ENCODE results near the gene SLC6A3.
"Not testable (repeated sequence)": the region's sequence is repeated elsewhere in the genome, so short reads cannot be mapped to it uniquely, and the experiment has no call there.

Gene SLC6A3

DNA sequence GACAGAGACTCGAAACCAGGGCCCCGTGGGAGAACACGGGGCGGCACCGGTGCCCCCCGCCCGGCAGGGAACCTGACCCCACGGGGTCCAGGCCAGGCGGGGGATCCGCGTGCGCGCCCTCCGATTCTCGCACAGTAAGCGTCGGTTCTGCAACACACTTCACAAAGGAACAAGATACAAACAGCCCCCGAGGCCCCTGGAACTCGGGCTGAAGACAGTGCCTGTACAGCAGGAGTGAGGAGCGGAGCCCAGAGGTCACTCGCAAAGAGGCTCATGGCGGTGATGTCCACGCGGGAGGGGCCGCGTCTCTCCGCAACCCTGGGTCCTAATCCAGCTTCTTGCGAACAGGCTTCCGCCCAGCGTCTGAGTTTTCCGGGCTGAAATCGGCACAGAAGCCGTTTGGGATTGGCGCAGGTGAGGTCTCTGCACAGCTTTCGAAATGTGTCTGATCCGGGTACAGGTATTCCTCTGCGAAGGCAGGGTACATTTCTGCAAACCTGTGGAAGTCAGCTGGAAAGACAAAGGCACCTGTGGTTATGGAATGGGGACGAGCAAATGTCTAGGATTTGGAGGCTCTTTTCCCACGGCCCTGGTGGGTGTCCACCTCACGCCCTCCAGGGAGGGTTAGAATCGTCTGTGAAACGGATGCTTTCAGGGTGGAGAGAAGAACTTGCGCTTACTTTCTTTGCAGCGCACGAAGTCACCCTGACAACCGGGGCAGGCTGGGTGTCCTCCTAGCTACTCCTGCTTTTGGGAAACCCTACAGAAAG lies 18.3 kb upstream of the SLC6A3 start:
- Histone ChIP-seq H3K4me1 (ENCODE audit: insufficient read depth, low read length) (no peaks in the 10 kb centered on the region), H3K9ac (ENCODE audit: low read depth, low read length) (no peak overlapping the region), H3K9me3 (ENCODE audit: control insufficient read depth, insufficient read depth, low read length) (no peaks in the 10 kb centered on the region; the same call in 1 of the 2 replicates), H3K36me3 (ENCODE audit: insufficient read depth, low read length) (peaks cover 33% of the 10 kb centered on the region)

DNA sequence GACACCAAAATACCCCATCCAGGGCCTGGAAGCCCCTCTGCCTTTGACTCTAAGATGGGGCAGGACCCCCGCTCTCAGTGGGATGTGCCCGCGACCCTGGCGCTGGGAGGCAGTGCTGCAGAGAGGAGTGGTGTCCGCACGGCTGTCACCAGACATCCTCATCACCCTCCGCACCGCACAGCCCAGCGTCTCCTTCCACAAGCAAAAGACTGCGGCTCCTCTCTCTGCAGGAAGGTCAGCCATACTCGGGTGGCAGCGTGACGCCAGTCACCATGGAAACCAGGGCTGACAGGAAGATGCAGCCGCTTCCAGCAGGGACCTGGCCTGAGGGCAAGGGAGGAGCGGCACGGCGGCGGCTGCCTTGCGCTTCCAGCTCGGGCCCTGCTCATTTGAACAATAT lies 17.1 kb upstream of the SLC6A3 start:
- peaks cover 2% of the 10 kb centered on the region; the same call in 1 of the 2 replicates for H3K9me3 ChIP-seq (ENCODE audit: control insufficient read depth, insufficient read depth, low read length)
- H3K9ac ChIP-seq (ENCODE audit: low read depth, low read length) = no peak overlapping the region
- peaks cover 39% of the 10 kb centered on the region for H3K36me3 ChIP-seq (ENCODE audit: insufficient read depth, low read length)
- H3K4me1 ChIP-seq (ENCODE audit: insufficient read depth, low read length) = no peaks in the 10 kb centered on the region

DNA sequence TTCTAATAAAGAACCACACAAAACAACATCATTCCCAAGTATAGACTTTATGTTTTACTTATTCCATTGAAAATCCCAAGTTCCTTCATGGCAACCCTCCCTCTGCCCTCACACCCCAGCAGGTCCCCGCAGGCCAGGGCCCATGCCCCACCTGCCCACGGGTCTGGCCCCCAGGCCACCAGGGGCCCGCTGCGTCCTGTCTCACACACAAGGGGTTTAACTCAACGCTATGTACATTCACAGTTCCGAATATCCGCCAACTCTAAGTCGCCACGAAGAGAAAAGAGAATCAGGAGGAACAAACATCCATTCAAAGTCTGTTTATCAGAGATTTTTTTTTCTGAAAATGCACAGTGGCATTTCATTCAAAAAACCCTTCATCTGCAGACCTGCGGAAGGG lies 16.2 kb upstream of the SLC6A3 start:
- peaks cover 2% of the 10 kb centered on the region; the same call in 1 of the 2 replicates for H3K9me3 ChIP-seq (ENCODE audit: control insufficient read depth, insufficient read depth, low read length)
- H3K36me3 ChIP-seq (ENCODE audit: insufficient read depth, low read length) = peaks cover 42% of the 10 kb centered on the region
- no peaks in the 10 kb centered on the region for H3K4me1 ChIP-seq (ENCODE audit: insufficient read depth, low read length)
- no peak overlapping the region for H3K9ac ChIP-seq (ENCODE audit: low read depth, low read length)

DNA sequence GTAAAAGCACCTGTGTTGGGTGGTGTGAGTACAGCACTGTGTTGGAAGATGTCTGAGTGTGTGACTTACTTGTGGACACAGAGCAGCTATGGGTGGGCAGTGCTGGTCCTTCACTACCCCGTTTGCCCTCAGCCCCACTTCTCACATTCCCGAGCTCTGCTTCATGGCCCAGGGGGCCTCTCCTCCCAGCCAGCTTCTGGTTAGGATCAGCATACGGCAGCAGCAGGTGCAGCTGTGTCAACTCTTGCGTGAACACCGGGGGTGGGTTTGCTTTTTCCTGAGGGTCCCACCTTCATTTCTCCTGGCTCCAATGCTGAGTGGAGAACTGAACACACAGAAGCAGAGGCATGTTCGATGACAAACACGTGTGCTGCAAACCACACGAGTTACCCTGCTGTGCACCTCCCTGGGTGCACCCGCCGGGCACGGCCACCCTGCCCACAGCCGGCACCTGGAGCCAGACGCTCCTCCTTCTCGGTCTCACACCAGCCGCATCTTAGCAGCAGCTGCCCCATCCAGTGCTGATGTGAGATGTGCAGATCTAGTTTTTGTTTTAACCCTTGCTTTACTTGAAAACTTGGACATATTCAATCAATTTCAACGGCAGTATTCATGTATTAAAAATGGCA lies 14.9 kb upstream of the SLC6A3 start:
- H3K9ac ChIP-seq (ENCODE audit: low read depth, low read length) = no peak overlapping the region
- H3K4me1 ChIP-seq (ENCODE audit: insufficient read depth, low read length) = no peaks in the 10 kb centered on the region
- peaks cover 6% of the 10 kb centered on the region for H3K9me3 ChIP-seq (ENCODE audit: control insufficient read depth, insufficient read depth, low read length)
- H3K36me3 ChIP-seq (ENCODE audit: insufficient read depth, low read length) = peaks cover 42% of the 10 kb centered on the region

DNA sequence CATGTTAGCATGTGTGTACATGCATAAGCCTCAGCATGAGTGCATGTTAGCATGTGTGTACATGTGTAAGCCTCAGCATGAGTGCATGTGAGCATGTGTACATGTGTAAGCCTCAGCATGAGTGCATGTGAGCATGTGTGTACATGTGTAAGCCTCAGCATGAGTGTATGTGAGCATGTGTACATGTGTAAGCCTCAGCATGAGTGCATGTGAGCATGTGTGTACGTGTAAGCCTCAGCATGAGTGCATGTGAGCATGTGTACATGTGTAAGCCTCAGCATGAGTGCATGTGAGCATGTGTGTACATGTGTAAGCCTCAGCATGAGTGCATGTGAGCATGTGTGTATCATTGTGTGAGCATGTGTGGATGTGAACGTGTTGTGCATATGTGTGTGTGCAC lies 14.2 kb upstream of the SLC6A3 start:
- not testable (repeated sequence) for H3K9ac ChIP-seq (ENCODE audit: low read depth, low read length); H3K9me3 ChIP-seq (ENCODE audit: control insufficient read depth, insufficient read depth, low read length); H3K4me1 ChIP-seq (ENCODE audit: insufficient read depth, low read length)
- peaks cover 37% of the 10 kb centered on the region for H3K36me3 ChIP-seq (ENCODE audit: insufficient read depth, low read length)

DNA sequence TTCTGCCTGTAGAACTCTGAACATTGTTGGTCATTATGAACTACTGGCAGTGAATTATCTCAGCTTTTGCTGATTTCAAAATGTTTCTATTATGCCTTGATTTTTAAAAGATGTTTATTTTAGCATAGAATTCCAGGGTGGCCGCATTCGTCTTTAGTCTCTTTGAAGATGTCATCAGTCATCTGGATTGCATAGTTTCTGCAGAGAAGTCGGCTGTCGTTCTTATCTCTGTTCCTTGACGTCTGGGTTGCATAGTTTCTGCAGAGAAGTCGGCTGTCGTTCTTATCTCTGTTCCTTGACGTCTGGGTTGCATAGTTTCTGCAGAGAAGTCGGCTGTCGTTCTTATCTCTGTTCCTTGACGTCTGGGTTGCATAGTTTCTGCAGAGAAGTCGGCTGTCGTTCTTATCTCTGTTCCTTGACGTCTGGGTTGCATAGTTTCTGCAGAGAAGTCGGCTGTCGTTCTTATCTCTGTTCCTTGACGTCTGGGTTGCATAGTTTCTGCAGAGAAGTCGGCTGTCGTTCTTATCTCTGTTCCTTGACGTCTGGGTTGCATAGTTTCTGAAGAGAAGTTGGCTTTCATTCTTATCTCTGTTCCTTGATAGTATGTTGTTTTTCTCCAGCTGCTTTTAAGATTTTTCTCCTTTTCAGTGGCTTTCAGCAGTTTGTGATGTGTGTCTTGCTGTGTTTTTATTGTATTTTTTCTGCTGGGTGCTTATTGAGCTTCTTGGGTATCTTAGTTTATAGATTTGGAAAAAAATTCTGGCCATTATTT lies 11.1 kb upstream of the SLC6A3 start:
- not testable (repeated sequence) for H3K4me1 ChIP-seq (ENCODE audit: insufficient read depth, low read length)
- H3K9me3 ChIP-seq (ENCODE audit: control insufficient read depth, insufficient read depth, low read length) = peaks cover 17% of the 10 kb centered on the region

DNA sequence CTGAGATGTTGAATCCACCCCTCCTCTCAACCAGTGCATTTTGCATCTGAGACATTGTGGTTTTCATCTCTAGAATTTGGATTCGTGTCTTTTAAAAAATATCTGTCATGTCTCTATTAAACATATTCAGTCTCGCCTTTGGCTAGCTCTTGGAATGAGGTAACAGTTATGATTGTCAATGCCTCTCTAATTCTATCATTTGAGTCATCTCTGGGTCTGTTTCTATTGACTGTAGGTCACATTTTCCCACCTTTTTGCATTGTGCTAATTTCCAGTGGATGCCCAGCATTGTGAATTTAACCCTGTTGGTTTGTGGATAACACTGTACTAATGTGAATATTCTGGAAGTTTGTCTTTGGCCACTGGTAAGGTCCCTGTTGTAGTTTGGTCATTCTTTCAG lies 8.4 kb upstream of the SLC6A3 start:
- Histone ChIP-seq H3K4me1 (ENCODE audit: insufficient read depth, low read length) (no peaks in the 10 kb centered on the region), H3K36me3 (ENCODE audit: insufficient read depth, low read length) (peaks cover 9% of the 10 kb centered on the region; the same call in 1 of the 2 replicates), H3K9ac (ENCODE audit: low read depth, low read length) (no peak overlapping the region), H3K9me3 (ENCODE audit: control insufficient read depth, insufficient read depth, low read length) (peaks cover 17% of the 10 kb centered on the region)

More for the DNA sequence above, 11.1 kb upstream of the SLC6A3 start:
- not testable (repeated sequence) for H3K9ac ChIP-seq (ENCODE audit: low read depth, low read length)
- peaks cover 20% of the 10 kb centered on the region; the same call in 1 of the 2 replicates for H3K36me3 ChIP-seq (ENCODE audit: insufficient read depth, low read length)

DNA sequence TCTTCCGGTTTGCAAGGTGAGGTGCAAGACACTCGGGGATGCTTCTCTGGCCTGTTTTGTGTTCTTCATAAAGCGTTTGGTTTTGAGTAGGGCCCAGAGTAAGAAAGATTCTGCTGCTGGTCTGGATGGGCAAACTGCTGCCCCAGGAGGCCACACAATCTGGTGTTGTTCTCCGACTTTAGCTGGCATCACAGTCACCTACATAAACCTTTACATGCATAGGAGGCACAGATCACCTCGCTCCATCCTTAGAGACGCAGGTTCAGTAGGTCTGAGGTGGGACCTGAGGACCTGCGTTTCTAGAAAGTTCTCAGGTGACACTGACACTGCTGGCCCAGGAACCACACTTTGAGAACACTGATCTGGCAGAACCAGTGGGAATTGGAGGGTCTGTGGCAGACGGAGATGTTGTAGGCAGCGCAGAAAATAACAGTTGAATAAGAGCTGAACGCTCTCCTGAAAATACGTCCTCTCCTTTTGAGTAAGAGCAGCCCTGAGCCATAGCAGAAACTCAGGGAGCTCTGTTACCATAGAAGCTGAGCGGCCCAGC lies 3.9 kb upstream of the SLC6A3 start:
- no peaks in the 10 kb centered on the region for H3K36me3 ChIP-seq (ENCODE audit: insufficient read depth, low read length)
- H3K9me3 ChIP-seq (ENCODE audit: control insufficient read depth, insufficient read depth, low read length) = peaks cover 11% of the 10 kb centered on the region
- no peaks in the 10 kb centered on the region for H3K4me1 ChIP-seq (ENCODE audit: insufficient read depth, low read length)
- H3K9ac ChIP-seq (ENCODE audit: low read depth, low read length) = no peak overlapping the region

DNA sequence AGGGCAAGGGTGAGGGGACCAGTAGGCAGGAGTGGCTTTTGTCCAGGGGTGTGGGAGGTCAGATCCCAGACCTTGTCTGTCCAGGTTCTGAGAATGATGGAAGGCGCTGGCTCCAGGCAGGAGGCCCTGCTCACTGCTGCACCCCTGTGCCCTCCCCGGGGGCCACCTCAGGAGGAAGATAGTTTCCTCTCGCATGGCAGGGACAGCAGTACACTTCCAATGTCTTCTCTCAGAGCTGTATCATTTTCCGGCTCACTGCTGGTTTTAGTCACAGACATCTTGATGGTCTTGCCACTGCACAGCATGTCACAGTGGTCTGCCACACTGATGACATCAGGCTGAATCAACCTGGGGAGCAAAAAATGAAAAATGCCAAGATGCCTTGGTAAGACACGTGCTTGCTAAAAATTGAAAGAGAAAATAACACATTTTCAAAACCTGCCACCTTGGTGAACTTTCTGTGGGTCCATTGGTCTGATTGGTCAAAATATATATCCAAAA lies 3.3 kb upstream of the SLC6A3 start:
- no peaks in the 10 kb centered on the region for H3K4me1 ChIP-seq (ENCODE audit: insufficient read depth, low read length)
- no peaks in the 10 kb centered on the region for H3K36me3 ChIP-seq (ENCODE audit: insufficient read depth, low read length)
- peaks cover 6% of the 10 kb centered on the region; the same call in 1 of the 2 replicates for H3K9me3 ChIP-seq (ENCODE audit: control insufficient read depth, insufficient read depth, low read length)
- H3K9ac ChIP-seq (ENCODE audit: low read depth, low read length) = no peak overlapping the region

DNA sequence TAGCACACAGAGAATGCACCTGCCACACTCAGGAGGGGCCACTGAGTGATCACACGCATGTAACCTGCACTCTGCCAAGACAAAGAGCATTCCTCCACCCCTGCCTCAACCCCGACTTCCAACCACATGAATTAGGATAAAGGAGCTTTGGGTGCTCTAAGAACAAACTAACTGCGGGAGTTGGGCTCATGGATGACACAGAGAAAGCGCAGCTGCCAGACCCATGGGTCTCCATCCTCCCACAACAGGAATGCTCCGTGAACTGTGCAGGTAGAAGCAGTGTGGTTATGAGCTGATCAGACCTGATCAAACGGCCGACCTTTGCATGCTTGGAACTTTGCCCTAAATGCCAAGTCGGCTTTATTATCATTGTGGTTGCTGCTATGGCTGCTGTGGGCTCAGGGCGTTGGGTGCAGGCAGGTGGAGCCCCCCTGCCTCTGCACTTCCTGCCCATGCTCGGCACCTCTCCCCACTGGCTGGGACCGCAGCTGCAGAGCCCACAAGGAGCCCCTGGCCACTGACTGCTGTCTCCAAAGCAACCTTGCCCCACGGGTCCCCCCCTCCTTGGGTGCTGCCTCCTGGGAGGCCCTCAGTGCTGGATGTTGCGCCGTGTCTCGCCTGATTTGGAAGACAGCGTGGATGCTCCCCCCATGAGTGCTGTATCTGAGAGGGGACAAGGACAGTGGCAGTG lies 2.6 kb upstream of the SLC6A3 start:
- Histone ChIP-seq H3K9me3 (ENCODE audit: control insufficient read depth, insufficient read depth, low read length) (no peaks in the 10 kb centered on the region; the same call in 1 of the 2 replicates), H3K9ac (ENCODE audit: low read depth, low read length) (no peak overlapping the region), H3K4me1 (ENCODE audit: insufficient read depth, low read length) (no peaks in the 10 kb centered on the region), H3K36me3 (ENCODE audit: insufficient read depth, low read length) (no peaks in the 10 kb centered on the region)

DNA sequence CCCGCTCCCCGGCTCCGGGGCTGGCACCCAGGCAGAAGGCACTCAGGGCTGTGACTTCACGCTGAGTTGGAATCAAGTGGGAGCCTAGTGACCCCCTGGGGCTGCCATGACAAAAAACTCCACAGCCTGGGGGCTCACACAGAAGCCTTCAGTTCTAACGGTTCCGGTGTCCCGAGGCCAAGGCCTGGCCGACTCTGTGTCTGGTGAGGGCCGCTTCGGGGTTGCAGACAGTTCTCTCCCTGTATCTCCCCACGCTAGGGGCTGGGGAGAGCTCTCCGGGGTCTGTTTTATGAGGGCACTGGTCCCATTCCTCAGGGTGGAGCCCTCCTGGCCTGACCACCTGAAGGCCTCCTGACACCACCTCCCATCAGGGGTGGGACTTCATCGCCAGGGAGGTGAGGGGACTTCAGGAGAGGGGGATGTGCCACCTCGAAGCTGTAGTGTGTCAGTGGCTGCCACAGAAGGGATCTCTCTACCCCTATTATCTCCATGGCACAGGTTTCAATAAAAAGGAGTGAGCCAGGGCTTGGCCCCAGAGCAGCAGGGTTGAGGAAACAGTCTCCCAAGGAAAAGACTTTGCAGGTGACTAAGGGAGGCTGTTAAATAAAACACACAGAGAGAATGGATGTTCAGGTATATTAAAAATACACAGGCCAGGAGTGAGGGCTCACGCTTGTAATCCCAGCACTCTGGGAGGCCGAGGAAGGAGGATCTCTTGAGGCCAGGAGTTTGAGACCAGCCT lies 1.5 kb upstream of the SLC6A3 start:
- no peaks in the 10 kb centered on the region for H3K4me1 ChIP-seq (ENCODE audit: insufficient read depth, low read length)
- H3K9me3 ChIP-seq (ENCODE audit: control insufficient read depth, insufficient read depth, low read length) = no peaks in the 10 kb centered on the region
- H3K9ac ChIP-seq (ENCODE audit: low read depth, low read length) = peak overlapping the region; percentile 24; the same call in 1 of the 2 replicates
- no peaks in the 10 kb centered on the region for H3K36me3 ChIP-seq (ENCODE audit: insufficient read depth, low read length)

DNA sequence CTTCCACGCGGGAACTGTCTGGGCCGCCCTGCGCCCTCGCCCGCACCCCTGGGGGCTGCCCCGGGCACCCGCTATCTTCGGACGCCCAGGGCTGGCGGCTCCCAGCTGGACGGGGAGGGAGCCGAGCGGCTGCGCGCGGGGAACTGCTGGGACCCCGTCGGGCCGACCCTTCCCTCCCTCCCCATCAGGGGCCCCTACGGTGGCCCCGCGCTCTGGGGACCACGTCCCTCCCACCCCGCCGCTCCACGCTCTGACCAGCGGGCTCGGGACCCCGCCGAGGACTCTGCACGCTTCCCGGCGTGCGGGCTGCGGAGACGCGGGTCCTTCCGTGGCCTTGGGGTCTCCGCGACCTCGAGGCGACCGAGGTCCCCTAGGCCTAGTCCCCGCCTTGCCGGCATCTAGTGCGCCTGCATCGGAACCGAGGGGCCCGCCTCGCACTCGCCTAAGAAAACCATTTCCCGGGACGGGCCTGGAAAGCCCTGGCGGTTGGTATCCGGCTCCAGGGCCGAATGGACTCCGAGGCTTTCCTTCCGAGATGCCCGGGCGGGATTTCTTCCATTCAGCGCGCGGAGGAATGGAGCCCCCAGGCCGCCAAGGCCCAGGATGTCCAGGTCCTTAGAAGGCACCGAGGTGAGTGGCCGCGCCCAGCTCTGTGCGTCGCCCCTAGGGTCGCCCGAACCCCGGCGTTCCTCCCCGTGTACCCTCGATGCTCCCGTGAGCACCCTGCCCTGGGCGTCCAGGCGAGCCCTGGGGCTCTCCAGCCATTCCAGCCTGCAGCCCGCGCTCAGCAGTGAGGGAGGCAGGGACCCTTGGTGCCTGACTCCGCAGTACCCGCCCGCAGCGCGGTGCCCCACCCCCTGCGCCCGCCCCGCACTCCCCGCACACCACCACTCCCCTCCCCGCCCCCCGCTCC lies 705 bp upstream of the SLC6A3 start:
- H3K9ac ChIP-seq (ENCODE audit: low read depth, low read length) = peak overlapping the region; percentile 58; the same call in 1 of the 2 replicates
- no peaks in the 10 kb centered on the region for H3K4me1 ChIP-seq (ENCODE audit: insufficient read depth, low read length)
- no peaks in the 10 kb centered on the region for H3K9me3 ChIP-seq (ENCODE audit: control insufficient read depth, insufficient read depth, low read length)
- H3K36me3 ChIP-seq (ENCODE audit: insufficient read depth, low read length) = no peaks in the 10 kb centered on the region

All from ES-I3 (cell line).